BLaER1 treated with 17β-estradiol and CSF1 and Interleukin-3, amounts not matched to agents 10 nM and 100 nM (cell line): ENCODE data around the gene MAPK13.
"Not testable (repeated sequence)": the region's sequence is repeated elsewhere in the genome, so short reads cannot be mapped to it uniquely, and the experiment has no call there.

Source experiments
- H3K27ac ChIP-seq, 11 experiments: shearing (Covaris generic); formaldehyde crosslinking; 2 replicates each; pipeline ENCODE4 v1.8.1; 2022
- H3K27me3 ChIP-seq, 11 experiments: shearing (Covaris generic); formaldehyde crosslinking; 2 replicates each; pipeline ENCODE4 v1.8.1; 2022
- H3K36me3 ChIP-seq, 11 experiments: shearing (Covaris generic); formaldehyde crosslinking; 2 replicates each; pipeline ENCODE4 v1.8.1; 2022
- H3K4me1 ChIP-seq, 10 experiments: shearing (Covaris generic); formaldehyde crosslinking; 2 replicates each; pipeline ENCODE4 v1.8.1; 2022
- H3K4me2 ChIP-seq, 11 experiments: shearing (Covaris generic); formaldehyde crosslinking; 2 replicates each; pipeline ENCODE4 v1.8.1; 2022
- H3K4me3 ChIP-seq, 10 experiments: shearing (Covaris generic); formaldehyde crosslinking; 2 replicates each; pipeline ENCODE4 v1.8.1; 2022
- H3K9ac ChIP-seq, 11 experiments: shearing (Covaris generic); formaldehyde crosslinking; 2 replicates each; pipeline ENCODE4 v1.8.1; 2022
- H3K9me3 ChIP-seq, 11 experiments: shearing (Covaris generic); formaldehyde crosslinking; replicated peaks in 1 of 11; 2 replicates each; pipeline ENCODE4 v1.8.1; 2022
- H4K20me1 ChIP-seq, 11 experiments: shearing (Covaris generic); formaldehyde crosslinking; 2 replicates each; pipeline ENCODE4 v1.8.1; 2022
- Cebpa-rat ChIP-seq, 11 experiments: shearing (Covaris generic); IDR thresholded peaks; 2 replicates each; pipeline ENCODE4 v1.8.1; 2022

The MAPK13 gene

GRCh38 chr6:36127462-36128016, 2.8 kb upstream of the MAPK13 start:
- Histone ChIP-seq H3K9ac (peak overlapping the region in 4 of 11 experiments; percentile 42 to 78 (median 72); a peak in 7 of 22 replicates), H3K9me3 (no peaks in the 10 kb centered on the region), H3K36me3 (peaks cover 0 to 4% (median 0%) of the 10 kb centered on the region in 11 experiments; a peak in 2 of 22 replicates), H3K4me3 (peak overlapping the region in 3 of 10 experiments; percentile 66 to 74 (median 73); a peak in 6 of 20 replicates), H3K27ac (peak overlapping the region in 8 of 11 experiments; percentile 2 to 88 (median 52); a peak in 13 of 22 replicates), H4K20me1 (no peaks in the 10 kb centered on the region; a peak in 1 of 22 replicates), H3K4me2 (peak overlapping the region; percentile 32 to 100 (median 90)), H3K27me3 (no peaks in the 10 kb centered on the region), H3K4me1 (peaks cover 84 to 94% (median 91%) of the 10 kb centered on the region in 10 experiments)
- peak in 3 of 11 experiments; percentile 22 to 44 (median 32); a peak in 2 of 22 replicates for TF ChIP-seq Cebpa-rat (IDR thresholded peaks at IDR 0.05)

GRCh38 chr6:36128073-36128472, 2.2 kb upstream of the MAPK13 start:
- peak overlapping the region in 4 of 11 experiments; percentile 76 to 88 (median 81); a peak in 8 of 22 replicates for H3K27ac ChIP-seq

GRCh38 chr6:36128793-36129192, 1.5 kb upstream of the MAPK13 start:
- no peaks in the 10 kb centered on the region for H3K27me3 ChIP-seq
- H3K27ac ChIP-seq, result peak overlapping the region in 3 of 11 experiments; percentile 3 to 88 (median 84); a peak in 5 of 22 replicates
- TF ChIP-seq Cebpa-rat (IDR thresholded peaks at IDR 0.05), result no peak
- H4K20me1 ChIP-seq, result no peaks in the 10 kb centered on the region; a peak in 2 of 22 replicates
- H3K9ac ChIP-seq, result peak overlapping the region in 3 of 11 experiments; percentile 72 to 78 (median 73); a peak in 4 of 22 replicates
- H3K9me3 ChIP-seq, result no peaks in the 10 kb centered on the region
- H3K4me2 ChIP-seq, result peak overlapping the region; percentile 32 to 100 (median 91)
- H3K36me3 ChIP-seq, result peaks cover 0 to 16% (median 0%) of the 10 kb centered on the region in 11 experiments; a peak in 6 of 22 replicates
- H3K4me1 ChIP-seq, result peaks cover 84 to 94% (median 91%) of the 10 kb centered on the region in 10 experiments
- H3K4me3 ChIP-seq, result peak overlapping the region in 3 of 10 experiments; percentile 66 to 74 (median 73); a peak in 5 of 20 replicates

More at GRCh38 chr6:36128073-36128472, 2.2 kb upstream of the MAPK13 start:
- Histone ChIP-seq H3K4me1 (peaks cover 84 to 94% (median 91%) of the 10 kb centered on the region in 10 experiments), H3K27me3 (no peaks in the 10 kb centered on the region), H3K4me2 (peak overlapping the region; percentile 32 to 100 (median 91); a peak in 21 of 22 replicates), H3K4me3 (peak overlapping the region in 3 of 10 experiments; percentile 66 to 74 (median 73); a peak in 6 of 20 replicates), H3K9me3 (no peaks in the 10 kb centered on the region), H3K9ac (peak overlapping the region in 4 of 11 experiments; percentile 31 to 78 (median 72); a peak in 7 of 22 replicates), H3K36me3 (peaks cover 0 to 9% (median 0%) of the 10 kb centered on the region in 11 experiments; a peak in 4 of 22 replicates), H4K20me1 (no peaks in the 10 kb centered on the region; a peak in 2 of 22 replicates)
- no peak for TF ChIP-seq Cebpa-rat (IDR thresholded peaks at IDR 0.05)

GRCh38 chr6:36129334-36129733, 979 bp upstream of the MAPK13 start:
- peak overlapping the region; percentile 87 to 100 (median 93); a peak in 20 of 22 replicates for H3K4me2 ChIP-seq

GRCh38 chr6:36130667-36131510, 576 bp downstream of the MAPK13 start:
- no peak for TF ChIP-seq Cebpa-rat (IDR thresholded peaks at IDR 0.05)
- Histone ChIP-seq H3K27me3 (no peaks in the 10 kb centered on the region), H3K4me1 (peaks cover 87 to 97% (median 95%) of the 10 kb centered on the region in 10 experiments), H3K36me3 (peaks cover 0 to 37% (median 0%) of the 10 kb centered on the region in 11 experiments; a peak in 10 of 22 replicates), H3K4me2 (peak overlapping the region; percentile 87 to 100 (median 97)), H4K20me1 (peaks cover 0 to 5% (median 0%) of the 10 kb centered on the region in 11 experiments; a peak in 3 of 22 replicates), H3K9me3 (no peaks in the 10 kb centered on the region), H3K9ac (peak overlapping the region; percentile 73 to 95 (median 86)), H3K27ac (peak overlapping the region; percentile 74 to 94 (median 89)), H3K4me3 (peak overlapping the region; percentile 62 to 77 (median 66))

More at GRCh38 chr6:36129334-36129733, 979 bp upstream of the MAPK13 start:
- peak overlapping the region in 3 of 10 experiments; percentile 66 to 74 (median 73); a peak in 6 of 20 replicates for H3K4me3 ChIP-seq
- not testable (repeated sequence) for H3K27me3 ChIP-seq, H3K9me3 ChIP-seq, H4K20me1 ChIP-seq
- H3K9ac ChIP-seq, result peak overlapping the region in 4 of 11 experiments; percentile 86 to 95 (median 90); a peak in 8 of 22 replicates
- peaks cover 87 to 96% (median 93%) of the 10 kb centered on the region in 10 experiments for H3K4me1 ChIP-seq
- peaks cover 0 to 21% (median 0%) of the 10 kb centered on the region in 11 experiments; a peak in 8 of 22 replicates for H3K36me3 ChIP-seq
- peak overlapping the region in 4 of 11 experiments; percentile 86 to 94 (median 91); a peak in 5 of 22 replicates for H3K27ac ChIP-seq

GRCh38 chr6:36131511-36132245, 1.4 kb downstream of the MAPK13 start:
- Histone ChIP-seq H3K9me3 (no peaks in the 10 kb centered on the region), H3K4me1 (peaks cover 87 to 97% (median 95%) of the 10 kb centered on the region in 10 experiments), H4K20me1 (peaks cover 0 to 5% (median 0%) of the 10 kb centered on the region in 11 experiments; a peak in 3 of 22 replicates), H3K4me3 (peak overlapping the region; percentile 62 to 77 (median 66)), H3K27me3 (no peaks in the 10 kb centered on the region), H3K9ac (peak overlapping the region; percentile 73 to 95 (median 86)), H3K36me3 (peaks cover 0 to 44% (median 6%) of the 10 kb centered on the region in 11 experiments; a peak in 13 of 22 replicates), H3K27ac (peak overlapping the region; percentile 74 to 94 (median 89); a peak in 21 of 22 replicates), H3K4me2 (peak overlapping the region; percentile 87 to 100 (median 97))
- TF ChIP-seq Cebpa-rat (IDR thresholded peaks at IDR 0.05), result no peak

- Histone ChIP-seq H3K4me3 (peak overlapping the region; percentile 62 to 77 (median 66); a peak in 16 of 20 replicates), H3K9ac (peak overlapping the region; percentile 73 to 95 (median 86); a peak in 20 of 22 replicates), H3K9me3 (no peaks in the 10 kb centered on the region), H3K27ac (peak overlapping the region; percentile 74 to 94 (median 89); a peak in 19 of 22 replicates), H3K4me2 (peak overlapping the region; percentile 87 to 100 (median 97)), H3K27me3 (no peaks in the 10 kb centered on the region), H3K36me3 (peaks cover 0 to 51% (median 9%) of the 10 kb centered on the region in 11 experiments; a peak in 13 of 22 replicates), H3K4me1 (peaks cover 85 to 97% (median 95%) of the 10 kb centered on the region in 10 experiments), H4K20me1 (peaks cover 0 to 5% (median 0%) of the 10 kb centered on the region in 11 experiments; a peak in 3 of 22 replicates)
- TF ChIP-seq Cebpa-rat (IDR thresholded peaks at IDR 0.05), result no peak
These were observed 2.1 kb downstream of the MAPK13 start for GRCh38 chr6:36132246-36132895.
